Fibroblast of villous mesenchyme (primary cell): Measurements from ENCODE around the gene IDH3A. TPM values are rescaled to one million over a fixed set of nuclear protein-coding genes. Genes with fewer than 3 reads are reported as not detected.

Experiments used
- DNase-seq: peaks from one replicate; pipeline ENCODE4 v3.0.0-alpha.2; 2010; ENCODE audit warnings: low read depth
- H3K4me3 ChIP-seq: 2 replicates; pipeline ENCODE4 v1.5.1; 2011; ENCODE audit warnings: low read depth, mild to moderate bottlenecking, low read length
- total RNA-seq: library from RNA; depleted of rRNA; stranded (reverse); fragments of >200 nt; gene quantifications from 2 replicates; pipeline ENCODE4 v1.2.3, GENCODE V29; 2012
- TF ChIP-seq, protein P1 (sequence below): IDR thresholded peaks from 2 replicates; pipeline ENCODE4 v1.5.1; 2012; ENCODE audit warnings: low read depth, mild to moderate bottlenecking, low read length; ENCODE audit not compliant: insufficient read depth

IDH3A gene
- total RNA-seq, 1 donor = 43.6 TPM

DNA sequence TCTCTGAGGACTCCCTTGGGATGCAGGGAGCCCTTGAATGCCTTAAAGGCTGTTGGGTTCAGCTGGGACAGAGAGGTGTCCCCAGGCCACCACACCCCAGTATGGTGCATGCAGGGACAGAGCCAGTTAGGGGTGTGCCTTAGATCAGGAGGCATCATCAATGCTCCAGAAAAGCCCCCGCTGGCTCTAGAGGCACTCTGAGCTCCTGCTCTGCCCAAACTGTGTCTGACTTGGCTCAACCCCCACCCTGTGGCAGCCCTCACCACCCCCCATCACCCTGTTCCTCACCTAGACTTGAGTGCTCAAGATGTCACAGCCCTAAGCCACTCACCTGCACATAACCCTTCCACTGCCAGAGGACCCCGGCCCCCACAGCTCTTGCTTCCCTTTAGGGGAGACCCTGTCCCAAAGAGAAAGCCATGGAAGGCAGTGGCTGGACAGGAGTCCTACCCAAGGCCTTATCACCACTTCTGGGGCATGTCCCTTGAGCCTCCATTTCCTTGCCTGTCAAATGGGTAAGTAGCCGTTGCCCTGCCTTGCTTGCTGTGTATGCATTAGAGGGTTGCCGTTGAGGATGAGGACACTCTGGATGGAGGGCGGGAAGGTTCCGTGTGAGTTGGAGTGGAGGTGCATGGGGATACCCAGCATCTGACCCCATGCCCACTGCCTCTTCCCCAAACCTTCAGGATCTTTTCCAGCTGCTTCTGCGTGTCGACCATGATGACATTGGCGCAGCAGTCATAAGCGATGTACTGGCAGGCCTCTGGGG, 43.8 kb downstream of the IDH3A start:
- no peak for DNase-seq
- H3K4me3 ChIP-seq = no peak overlapping the region
- TF ChIP-seq, protein P1, sequence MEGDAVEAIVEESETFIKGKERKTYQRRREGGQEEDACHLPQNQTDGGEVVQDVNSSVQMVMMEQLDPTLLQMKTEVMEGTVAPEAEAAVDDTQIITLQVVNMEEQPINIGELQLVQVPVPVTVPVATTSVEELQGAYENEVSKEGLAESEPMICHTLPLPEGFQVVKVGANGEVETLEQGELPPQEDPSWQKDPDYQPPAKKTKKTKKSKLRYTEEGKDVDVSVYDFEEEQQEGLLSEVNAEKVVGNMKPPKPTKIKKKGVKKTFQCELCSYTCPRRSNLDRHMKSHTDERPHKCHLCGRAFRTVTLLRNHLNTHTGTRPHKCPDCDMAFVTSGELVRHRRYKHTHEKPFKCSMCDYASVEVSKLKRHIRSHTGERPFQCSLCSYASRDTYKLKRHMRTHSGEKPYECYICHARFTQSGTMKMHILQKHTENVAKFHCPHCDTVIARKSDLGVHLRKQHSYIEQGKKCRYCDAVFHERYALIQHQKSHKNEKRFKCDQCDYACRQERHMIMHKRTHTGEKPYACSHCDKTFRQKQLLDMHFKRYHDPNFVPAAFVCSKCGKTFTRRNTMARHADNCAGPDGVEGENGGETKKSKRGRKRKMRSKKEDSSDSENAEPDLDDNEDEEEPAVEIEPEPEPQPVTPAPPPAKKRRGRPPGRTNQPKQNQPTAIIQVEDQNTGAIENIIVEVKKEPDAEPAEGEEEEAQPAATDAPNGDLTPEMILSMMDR = no peak

DNA sequence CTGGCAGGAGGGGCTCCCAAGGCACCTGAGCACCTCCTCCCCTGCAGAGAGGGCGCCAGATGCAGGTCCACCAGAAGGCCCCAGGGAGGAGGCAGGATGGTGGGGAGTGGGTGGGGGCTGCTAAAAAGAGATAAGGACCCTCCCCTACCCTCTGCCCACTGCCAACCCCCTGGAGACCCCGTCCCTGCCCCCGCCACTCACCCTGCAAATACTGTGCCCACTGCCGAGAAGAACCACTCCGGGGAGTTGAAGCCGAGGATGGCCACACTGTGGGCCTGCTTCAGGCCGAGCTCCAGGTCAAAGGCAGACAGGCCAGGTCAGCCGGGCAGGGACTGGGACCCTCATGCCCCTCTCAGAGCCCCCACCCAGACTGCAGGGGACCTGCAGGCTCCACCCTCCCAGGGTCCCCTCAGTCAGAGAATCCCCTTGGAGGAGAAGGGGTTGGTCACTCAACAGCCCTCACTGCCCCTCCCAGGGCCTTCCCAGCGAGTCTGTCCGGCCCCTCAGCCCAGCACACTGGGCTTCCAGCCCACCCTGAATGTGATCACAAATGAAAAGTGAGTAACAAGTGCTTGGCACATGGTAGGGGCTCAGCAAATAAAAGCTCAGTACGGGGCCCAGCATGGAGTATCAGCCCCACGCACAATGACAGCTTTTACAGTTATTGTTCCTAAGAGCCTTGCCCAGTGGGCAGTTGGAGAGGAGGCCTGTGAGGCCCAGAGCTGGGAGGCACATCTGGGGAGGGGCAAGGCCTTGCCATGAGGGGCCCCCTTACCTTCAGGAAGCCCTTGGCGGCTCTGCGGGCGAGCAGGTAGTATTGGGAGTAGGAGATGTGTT, 44.8 kb downstream of the IDH3A start:
- no peak for DNase-seq
- no peak overlapping the region for H3K4me3 ChIP-seq
- TF ChIP-seq, protein P1 = no peak

GRCh38 chr15:78194568-78194925, 45.4 kb downstream of the IDH3A start:
- DNase-seq = no peak
- TF ChIP-seq, protein P1 = no peak
- H3K4me3 ChIP-seq = no peak overlapping the region

- DNase-seq = peak; percentile 16
- TF ChIP-seq, protein P1 = peak; percentile 62
- no peak overlapping the region for H3K4me3 ChIP-seq
Measured at GRCh38 chr15:78195735-78196201, 46.6 kb downstream of the IDH3A start.

DNA sequence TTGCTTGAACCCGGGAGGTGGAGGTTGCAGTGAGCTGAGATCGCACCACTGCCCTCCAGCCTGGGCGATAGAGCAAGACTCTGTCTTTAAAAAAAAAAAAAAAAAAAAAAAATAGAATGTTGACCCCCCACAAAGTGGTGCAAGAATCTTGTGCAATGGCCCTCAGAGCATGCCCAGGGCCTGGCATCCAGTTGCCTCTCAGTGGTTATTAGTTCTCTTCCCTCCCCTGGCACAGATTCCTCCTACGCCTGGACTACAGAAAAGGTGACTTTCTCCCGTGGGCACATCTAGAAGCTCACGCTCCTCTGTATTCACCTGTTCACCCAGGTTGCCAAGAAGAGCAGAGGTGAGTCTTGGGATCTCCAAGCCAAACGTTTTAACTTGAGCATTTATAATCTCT, 48.5 kb downstream of the IDH3A start:
- TF ChIP-seq, protein P1 = no peak
- no peak for DNase-seq
- H3K4me3 ChIP-seq = no peak overlapping the region

GRCh38 chr15:78200276-78200930, 51.2 kb downstream of the IDH3A start:
- TF ChIP-seq, protein P1 = no peak
- DNase-seq = no peak
- no peak overlapping the region for H3K4me3 ChIP-seq
